SK-N-SH (cell line): Measurements from ENCODE around the gene CCDC152. TPM values are rescaled to one million over a fixed set of nuclear protein-coding genes. Genes with fewer than 3 reads are reported as not detected.

Experiments used
- CTCF ChIA-PET: fragments of 300-600, 350-600 bp; formaldehyde crosslinking; extraction: SDS; loops from one replicate; lab custom pipeline; 2021; lab: Yijun Ruan, JAX
- POLR2A ChIA-PET: fragments of 350-600 bp; sonication (Branson Sonifier 250); formaldehyde crosslinking; extraction: SDS; loops from one replicate; lab custom pipeline; 2020; ENCODE audit warnings: antibody characterized with exemption, inconsistent platforms; lab: Yijun Ruan, JAX
- DNase-seq: peaks from one replicate; pipeline ENCODE4 v3.0.0; 2012
- H2AFZ ChIP-seq: fragments of 200-600 bp; sonication (generic); 2 replicates; pipeline ENCODE4 v1.8.1; 2016; ENCODE audit warnings: antibody characterized with exemption, mild to moderate bottlenecking, low read depth
- H3F3A ChIP-seq: fragments of 200-600 bp; sonication (generic); replicated peaks from 2 replicates; pipeline ENCODE3; 2016; ENCODE audit warnings: antibody characterized with exemption, mild to moderate bottlenecking; ENCODE audit not compliant: insufficient read depth
- H3K27ac ChIP-seq, 2 experiments: fragments of 200-500 bp in 1 of 2; fragments of 200-600 bp in 1 of 2; sonication (Bioruptor generic) in 1 of 2; sonication (generic), shearing (Covaris generic) in 1 of 2; 2 replicates each; pipeline versions ENCODE4 v1.5.1 to v1.6.1; 2014 to 2016; ENCODE audit warnings: low read depth in 2 of 2, inconsistent platforms in 1 of 2, low read length in 1 of 2, mild to moderate bottlenecking in 1 of 2, mixed read lengths in 1 of 2
- H3K27me3 ChIP-seq: fragments of 200-600 bp; sonication (generic), shearing (Covaris generic); 2 replicates; pipeline ENCODE4 v1.6.1; 2016; ENCODE audit warnings: mixed run types; ENCODE audit not compliant: insufficient read depth
- H3K36me3 ChIP-seq, 2 experiments: fragments of 200-500 bp in 1 of 2; fragments of 200-600 bp in 1 of 2; sonication (Bioruptor generic) in 1 of 2; sonication (generic) in 1 of 2; replicated peaks in 1 of 2; 2 replicates each; pipeline versions ENCODE3 to v1.5.1; 2014 to 2016; ENCODE audit warnings: low read length in 1 of 2, mild to moderate bottlenecking in 1 of 2; ENCODE audit not compliant: insufficient read depth in 2 of 2, control insufficient read depth in 1 of 2
- H3K4me1 ChIP-seq, 2 experiments: fragments of 200-500 bp in 1 of 2; fragments of 200-600 bp in 1 of 2; sonication (Bioruptor generic) in 1 of 2; sonication (generic), shearing (Covaris generic) in 1 of 2; 2 replicates each; pipeline versions ENCODE4 v1.5.1 to v1.6.1; 2014 to 2016; ENCODE audit warnings: low read depth in 1 of 2, low read length in 1 of 2, mixed run types in 1 of 2; ENCODE audit not compliant: insufficient read depth in 2 of 2, control insufficient read depth in 1 of 2
- H3K4me2 ChIP-seq: fragments of 200-600 bp; sonication (generic), shearing (Covaris generic); 2 replicates; pipeline ENCODE4 v1.6.1; 2017; ENCODE audit warnings: mixed run types
- H3K4me3 ChIP-seq, 2 experiments: fragments of 200-500 bp in 1 of 2; fragments of 200-600 bp in 1 of 2; sonication (Bioruptor generic) in 1 of 2; sonication (generic), shearing (Covaris generic) in 1 of 2; 2 replicates each; pipeline versions ENCODE4 v1.5.1 to v1.8.1; 2014 to 2016; ENCODE audit warnings: low read depth in 2 of 2, inconsistent platforms in 1 of 2, low read length in 1 of 2, mild to moderate bottlenecking in 1 of 2, mixed read lengths in 1 of 2, moderate library complexity in 1 of 2
- H3K79me2 ChIP-seq: fragments of 200-600 bp; sonication (generic); 2 replicates; pipeline ENCODE4 v1.8.1; 2017; ENCODE audit warnings: mild to moderate bottlenecking; ENCODE audit not compliant: insufficient read depth
- H3K9ac ChIP-seq: fragments of 200-600 bp; sonication (generic); 2 replicates; pipeline ENCODE4 v1.6.1; 2017; ENCODE audit warnings: mixed run types
- H3K9me2 ChIP-seq: fragments of 200-600 bp; sonication (generic); 2 replicates; pipeline ENCODE4 v1.6.1; 2017; ENCODE audit warnings: mixed run types
- H3K9me3 ChIP-seq: fragments of 200-600 bp; sonication (generic); 2 replicates; pipeline ENCODE4 v1.6.1; 2017; ENCODE audit warnings: mixed run types, mild to moderate bottlenecking, moderate library complexity
- H4K20me1 ChIP-seq: fragments of 200-600 bp; sonication (generic); 2 replicates; pipeline ENCODE4 v1.6.1; 2017; ENCODE audit warnings: mild to moderate bottlenecking, mixed run types; ENCODE audit not compliant: insufficient read depth
- CHD2 ChIP-seq: fragments of 150-350 bp; IDR thresholded peaks from 2 replicates; pipeline ENCODE4 v1.6.1; 2018; ENCODE audit warnings: low read length; ENCODE audit not compliant: partially characterized antibody
- ELF1 ChIP-seq: IDR thresholded peaks from 2 replicates; pipeline ENCODE4 v1.4.0; 2012
- EZH2phosphoT487 ChIP-seq: fragments of 200-600 bp; sonication (generic); IDR thresholded peaks from 2 replicates; pipeline ENCODE4 v1.6.1; 2017; ENCODE audit warnings: low read depth, mixed run types, mild to moderate bottlenecking, antibody characterized with exemption, moderate library complexity, borderline replicate concordance
- FOSL2 ChIP-seq: IDR thresholded peaks from 2 replicates; pipeline ENCODE4 v1.4.0; 2012; ENCODE audit warnings: low read depth, mild to moderate bottlenecking, moderate library complexity, borderline replicate concordance
- FOXM1 ChIP-seq: IDR thresholded peaks from 2 replicates; pipeline ENCODE4 v1.4.0; 2012; ENCODE audit warnings: low read depth, mild to moderate bottlenecking
- MEF2A ChIP-seq: IDR thresholded peaks from 2 replicates; pipeline ENCODE4 v1.4.0; 2012; ENCODE audit warnings: low read depth, borderline replicate concordance
- NFIC ChIP-seq: IDR thresholded peaks from 2 replicates; pipeline ENCODE4 v1.4.0; 2012; ENCODE audit warnings: borderline replicate concordance
- NRF1 ChIP-seq: IDR thresholded peaks from 2 replicates; pipeline ENCODE4 v1.6.1; 2012; ENCODE audit warnings: low read depth, mild to moderate bottlenecking, low read length
- POLR2AphosphoS5 ChIP-seq: IDR thresholded peaks from 2 replicates; pipeline ENCODE4 v1.6.1; 2012; ENCODE audit warnings: low read depth, low read length
- RAD21 ChIP-seq: IDR thresholded peaks from 2 replicates; pipeline ENCODE4 v1.6.1; 2012; ENCODE audit warnings: mild to moderate bottlenecking, low read length
- RCOR1 ChIP-seq: fragments of 150-350 bp; IDR thresholded peaks from 2 replicates; pipeline ENCODE4 v1.6.1; 2017; ENCODE audit warnings: antibody characterized with exemption, low read length
- SIN3A ChIP-seq: IDR thresholded peaks from 2 replicates; pipeline ENCODE4 v1.6.1; 2012; ENCODE audit warnings: low read depth, mild to moderate bottlenecking, low read length, moderate library complexity, borderline replicate concordance
- SMC3 ChIP-seq: IDR thresholded peaks from 2 replicates; pipeline ENCODE4 v1.6.1; 2012; ENCODE audit warnings: low read depth, low read length, improper control_type of control experiment
- TEAD4 ChIP-seq: IDR thresholded peaks from 2 replicates; pipeline ENCODE4 v1.4.0; 2012; ENCODE audit warnings: mild to moderate bottlenecking, borderline replicate concordance; ENCODE audit not compliant: insufficient read depth
- YY1 ChIP-seq: IDR thresholded peaks from 2 replicates; pipeline ENCODE4 v1.4.0; 2012; ENCODE audit warnings: low read depth, mild to moderate bottlenecking
- WGBS: methylation state at CpG from one replicate; pipeline ENCODE4 v1.1.6; 2017; ENCODE audit warnings: low lambda C conversion rate; 5-methylcytosine and 5-hydroxymethylcytosine counted together
- polyA plus RNA-seq, 3 experiments: library from polyadenylated mRNA; depleted of rRNA; stranded (reverse); fragments of >200 nt; gene quantifications; 2 replicates each; pipeline ENCODE4 v1.2.3, GENCODE V29; 2012
- TF ChIP-seq, protein P1 (sequence below): IDR thresholded peaks from 2 replicates; pipeline ENCODE4 v1.4.0; 2012; ENCODE audit warnings: low read depth, borderline replicate concordance
- TF ChIP-seq, protein P2 (sequence below): IDR thresholded peaks from 2 replicates; pipeline ENCODE4 v1.6.1; 2012; ENCODE audit warnings: mild to moderate bottlenecking, low read depth, low read length, moderate library complexity
- TF ChIP-seq, protein P3 (sequence below): fragments of 150-350 bp; IDR thresholded peaks from 2 replicates; pipeline ENCODE4 v1.6.1; 2017; ENCODE audit warnings: antibody characterized with exemption, low read length, low read depth, borderline replicate concordance
- TF ChIP-seq, protein P4 (sequence below): IDR thresholded peaks from 2 replicates; pipeline ENCODE4 v1.4.0; 2012; ENCODE audit warnings: low read depth
- TF ChIP-seq, protein P5 (sequence below): fragments of 150-350 bp; IDR thresholded peaks from 2 replicates; pipeline ENCODE4 v1.6.1; 2016; ENCODE audit warnings: mild to moderate bottlenecking, low read depth, low read length

The CCDC152 gene
- polyA plus RNA-seq, 1 of the 3 experiments (the other 2 are of a cell fraction), result 2.1 TPM

DNA sequence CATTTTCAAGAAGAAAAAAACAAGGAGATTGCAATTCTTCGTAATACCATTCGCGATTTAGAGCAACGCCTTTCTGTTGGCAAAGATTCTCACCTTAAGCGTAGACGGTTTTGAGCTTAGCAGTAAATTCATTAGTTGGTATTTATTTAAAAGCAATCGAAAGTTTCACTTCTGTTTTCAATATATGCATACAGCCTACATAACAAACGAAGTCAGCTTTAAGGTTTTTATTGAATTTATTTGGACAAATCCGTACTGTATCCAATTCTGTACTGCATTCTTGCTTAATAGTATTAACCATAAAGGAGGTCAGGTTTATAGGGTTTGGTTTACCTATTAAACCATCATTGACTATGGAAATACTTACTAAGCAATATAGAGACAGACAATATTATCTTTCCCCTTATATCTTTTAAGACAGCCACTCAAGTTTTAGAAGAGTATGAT lies 43.1 kb downstream of the CCDC152 start:
- TF ChIP-seq RCOR1 (no peak), CHD2 (no peak), RAD21 (no peak), YY1 (no peak), EZH2phosphoT487 (no peak), TEAD4 (no peak), SMC3 (no peak), POLR2AphosphoS5 (no peak), NRF1 (no peak), SIN3A (no peak), MEF2A (no peak), NFIC (no peak), ELF1 (no peak), FOSL2 (no peak), FOXM1 (no peak)
- TF ChIP-seq, protein P1, sequence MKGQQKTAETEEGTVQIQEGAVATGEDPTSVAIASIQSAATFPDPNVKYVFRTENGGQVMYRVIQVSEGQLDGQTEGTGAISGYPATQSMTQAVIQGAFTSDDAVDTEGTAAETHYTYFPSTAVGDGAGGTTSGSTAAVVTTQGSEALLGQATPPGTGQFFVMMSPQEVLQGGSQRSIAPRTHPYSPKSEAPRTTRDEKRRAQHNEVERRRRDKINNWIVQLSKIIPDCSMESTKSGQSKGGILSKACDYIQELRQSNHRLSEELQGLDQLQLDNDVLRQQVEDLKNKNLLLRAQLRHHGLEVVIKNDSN, result no peak
- TF ChIP-seq, protein P2, sequence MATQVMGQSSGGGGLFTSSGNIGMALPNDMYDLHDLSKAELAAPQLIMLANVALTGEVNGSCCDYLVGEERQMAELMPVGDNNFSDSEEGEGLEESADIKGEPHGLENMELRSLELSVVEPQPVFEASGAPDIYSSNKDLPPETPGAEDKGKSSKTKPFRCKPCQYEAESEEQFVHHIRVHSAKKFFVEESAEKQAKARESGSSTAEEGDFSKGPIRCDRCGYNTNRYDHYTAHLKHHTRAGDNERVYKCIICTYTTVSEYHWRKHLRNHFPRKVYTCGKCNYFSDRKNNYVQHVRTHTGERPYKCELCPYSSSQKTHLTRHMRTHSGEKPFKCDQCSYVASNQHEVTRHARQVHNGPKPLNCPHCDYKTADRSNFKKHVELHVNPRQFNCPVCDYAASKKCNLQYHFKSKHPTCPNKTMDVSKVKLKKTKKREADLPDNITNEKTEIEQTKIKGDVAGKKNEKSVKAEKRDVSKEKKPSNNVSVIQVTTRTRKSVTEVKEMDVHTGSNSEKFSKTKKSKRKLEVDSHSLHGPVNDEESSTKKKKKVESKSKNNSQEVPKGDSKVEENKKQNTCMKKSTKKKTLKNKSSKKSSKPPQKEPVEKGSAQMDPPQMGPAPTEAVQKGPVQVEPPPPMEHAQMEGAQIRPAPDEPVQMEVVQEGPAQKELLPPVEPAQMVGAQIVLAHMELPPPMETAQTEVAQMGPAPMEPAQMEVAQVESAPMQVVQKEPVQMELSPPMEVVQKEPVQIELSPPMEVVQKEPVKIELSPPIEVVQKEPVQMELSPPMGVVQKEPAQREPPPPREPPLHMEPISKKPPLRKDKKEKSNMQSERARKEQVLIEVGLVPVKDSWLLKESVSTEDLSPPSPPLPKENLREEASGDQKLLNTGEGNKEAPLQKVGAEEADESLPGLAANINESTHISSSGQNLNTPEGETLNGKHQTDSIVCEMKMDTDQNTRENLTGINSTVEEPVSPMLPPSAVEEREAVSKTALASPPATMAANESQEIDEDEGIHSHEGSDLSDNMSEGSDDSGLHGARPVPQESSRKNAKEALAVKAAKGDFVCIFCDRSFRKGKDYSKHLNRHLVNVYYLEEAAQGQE, result no peak
- TF ChIP-seq, protein P3, sequence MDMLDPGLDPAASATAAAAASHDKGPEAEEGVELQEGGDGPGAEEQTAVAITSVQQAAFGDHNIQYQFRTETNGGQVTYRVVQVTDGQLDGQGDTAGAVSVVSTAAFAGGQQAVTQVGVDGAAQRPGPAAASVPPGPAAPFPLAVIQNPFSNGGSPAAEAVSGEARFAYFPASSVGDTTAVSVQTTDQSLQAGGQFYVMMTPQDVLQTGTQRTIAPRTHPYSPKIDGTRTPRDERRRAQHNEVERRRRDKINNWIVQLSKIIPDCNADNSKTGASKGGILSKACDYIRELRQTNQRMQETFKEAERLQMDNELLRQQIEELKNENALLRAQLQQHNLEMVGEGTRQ, result no peak
- TF ChIP-seq, protein P4, sequence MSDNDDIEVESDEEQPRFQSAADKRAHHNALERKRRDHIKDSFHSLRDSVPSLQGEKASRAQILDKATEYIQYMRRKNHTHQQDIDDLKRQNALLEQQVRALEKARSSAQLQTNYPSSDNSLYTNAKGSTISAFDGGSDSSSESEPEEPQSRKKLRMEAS, result no peak
- TF ChIP-seq, protein P5, sequence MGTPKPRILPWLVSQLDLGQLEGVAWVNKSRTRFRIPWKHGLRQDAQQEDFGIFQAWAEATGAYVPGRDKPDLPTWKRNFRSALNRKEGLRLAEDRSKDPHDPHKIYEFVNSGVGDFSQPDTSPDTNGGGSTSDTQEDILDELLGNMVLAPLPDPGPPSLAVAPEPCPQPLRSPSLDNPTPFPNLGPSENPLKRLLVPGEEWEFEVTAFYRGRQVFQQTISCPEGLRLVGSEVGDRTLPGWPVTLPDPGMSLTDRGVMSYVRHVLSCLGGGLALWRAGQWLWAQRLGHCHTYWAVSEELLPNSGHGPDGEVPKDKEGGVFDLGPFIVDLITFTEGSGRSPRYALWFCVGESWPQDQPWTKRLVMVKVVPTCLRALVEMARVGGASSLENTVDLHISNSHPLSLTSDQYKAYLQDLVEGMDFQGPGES, result no peak
- Histone ChIP-seq H3K36me3 (peaks cover 0 to 13% of the 10 kb centered on the region in 2 experiments), H3F3A (peaks cover 3% of the 10 kb centered on the region), H3K4me2 (no peak overlapping the region), H2AFZ (no peak overlapping the region), H3K4me1 (no peaks in the 10 kb centered on the region), H3K79me2 (no peaks in the 10 kb centered on the region), H3K9me3 (no peaks in the 10 kb centered on the region), H3K9me2 (no peaks in the 10 kb centered on the region; the same call in 1 of the 2 replicates), H4K20me1 (no peaks in the 10 kb centered on the region), H3K27me3 (no peaks in the 10 kb centered on the region), H3K9ac (no peak overlapping the region), H3K4me3 (no peak overlapping the region), H3K27ac (no peak overlapping the region)
- ChIA-PET POLR2A (no interaction called here), CTCF (no interaction called here)
- 83% methylated on average over 9 of the region's 9 CpGs for WGBS
- DNase-seq, result no peak
